HEK293 (cell line): ENCODE data around the gene HS1BP3.
A peak's percentile ranks its signal among the peaks of the same experiment; 100 is the strongest.

Experiments
- CTCF ChIA-PET: fragments of 350-600 bp; formaldehyde crosslinking; extraction: SDS; loops from one replicate; lab custom pipeline; 2021; ENCODE audit warnings: antibody characterized with exemption; lab: Yijun Ruan, JAX
- POLR2A ChIA-PET: fragments of 300-600 bp; formaldehyde crosslinking; extraction: SDS; loops from one replicate; lab custom pipeline; 2020; ENCODE audit warnings: antibody characterized with exemption, inconsistent platforms; lab: Yijun Ruan, JAX
- H3K27ac ChIP-seq: fragments of 200-500 bp; sonication (Bioruptor generic); 2 replicates; pipeline ENCODE4 v1.5.1; 2014; ENCODE audit warnings: low read depth, low read length, control low read depth, inconsistent platforms; ENCODE audit errors: extremely low read depth
- H3K36me3 ChIP-seq, 2 experiments: fragments of 200-500 bp in 1 of 2; sonication (Bioruptor generic) in 1 of 2; 1 replicate in 1 of 2; 2 replicates in 1 of 2; pipeline ENCODE4 v1.5.1; 2014 to 2017; ENCODE audit warnings: inconsistent platforms in 2 of 2, low read length in 2 of 2; ENCODE audit not compliant: control insufficient read depth in 2 of 2, insufficient read depth in 1 of 2
- H3K4me1 ChIP-seq: fragments of 200-500 bp; sonication (Bioruptor generic); 2 replicates; pipeline ENCODE4 v1.5.1; 2014; ENCODE audit warnings: mild to moderate bottlenecking, low read length, inconsistent platforms; ENCODE audit not compliant: control insufficient read depth, insufficient read depth
- H3K4me3 ChIP-seq: 2 replicates; pipeline ENCODE4 v1.5.1; 2011; ENCODE audit warnings: low read depth, mild to moderate bottlenecking, control low read depth, low read length, moderate library complexity
- H3K9me3 ChIP-seq: fragments of 200-500 bp; sonication (Bioruptor generic); 2 replicates; pipeline ENCODE4 v1.5.1; 2014; ENCODE audit warnings: low read depth, low read length, inconsistent platforms; ENCODE audit not compliant: control insufficient read depth, insufficient read depth
- GLIS2 ChIP-seq: fragments of 450-650 bp; formaldehyde crosslinking; IDR thresholded peaks from 2 replicates; pipeline ENCODE4 v1.5.1; 2016; ENCODE audit warnings: missing biosample characterization, missing genetic modification characterization
- KLF1 ChIP-seq: fragments of 450-650 bp; formaldehyde crosslinking; IDR thresholded peaks from 2 replicates; pipeline ENCODE4 v1.5.1; 2016; ENCODE audit warnings: missing biosample characterization, missing genetic modification characterization
- MYNN ChIP-seq: fragments of 450-650 bp; formaldehyde crosslinking; IDR thresholded peaks from 2 replicates; pipeline ENCODE4 v1.5.1; 2016; ENCODE audit warnings: missing biosample characterization, missing genetic modification characterization, borderline replicate concordance
- OVOL3 ChIP-seq: fragments of 450-650 bp; formaldehyde crosslinking; IDR thresholded peaks from 2 replicates; pipeline ENCODE4 v1.5.1; 2016; ENCODE audit warnings: missing biosample characterization, missing genetic modification characterization
- SCRT1 ChIP-seq: fragments of 450-650 bp; formaldehyde crosslinking; IDR thresholded peaks from 2 replicates; pipeline ENCODE4 v1.5.1; 2016; ENCODE audit warnings: missing biosample characterization, missing genetic modification characterization, borderline replicate concordance
- SCRT2 ChIP-seq: fragments of 450-650 bp; formaldehyde crosslinking; IDR thresholded peaks from 2 replicates; pipeline ENCODE4 v1.5.1; 2016; ENCODE audit warnings: missing biosample characterization, missing genetic modification characterization
- SP2 ChIP-seq: fragments of 450-650 bp; formaldehyde crosslinking; IDR thresholded peaks from 2 replicates; pipeline ENCODE4 v1.5.1; 2016; ENCODE audit warnings: missing biosample characterization, missing genetic modification characterization
- SP3 ChIP-seq: fragments of 450-650 bp; formaldehyde crosslinking; IDR thresholded peaks from 2 replicates; pipeline ENCODE4 v1.5.1; 2016; ENCODE audit warnings: missing biosample characterization, missing genetic modification characterization
- SP7 ChIP-seq: fragments of 450-650 bp; formaldehyde crosslinking; IDR thresholded peaks from 2 replicates; pipeline ENCODE4 v1.5.1; 2016; ENCODE audit warnings: missing biosample characterization, missing genetic modification characterization
- ZIC2 ChIP-seq: fragments of 450-650 bp; formaldehyde crosslinking; IDR thresholded peaks from 2 replicates; pipeline ENCODE4 v1.5.1; 2016; ENCODE audit warnings: missing biosample characterization, missing genetic modification characterization
- ZNF121 ChIP-seq: fragments of 450-650 bp; formaldehyde crosslinking; IDR thresholded peaks from 2 replicates; pipeline ENCODE4 v1.5.1; 2016; ENCODE audit warnings: missing biosample characterization, missing genetic modification characterization
- ZNF133 ChIP-seq: fragments of 450-650 bp; formaldehyde crosslinking; IDR thresholded peaks from 2 replicates; pipeline ENCODE4 v1.5.1; 2016; ENCODE audit warnings: missing biosample characterization, missing genetic modification characterization
- ZNF544 ChIP-seq: fragments of 450-650 bp; formaldehyde crosslinking; IDR thresholded peaks from 2 replicates; pipeline ENCODE4 v1.5.0; 2017; ENCODE audit warnings: missing biosample characterization, missing genetic modification characterization
- ZNF596 ChIP-seq: fragments of 450-650 bp; IDR thresholded peaks from 2 replicates; pipeline ENCODE4 v1.5.0; 2018; ENCODE audit warnings: missing biosample characterization, mild to moderate bottlenecking, missing genetic modification characterization, moderate library complexity
- ZNF660 ChIP-seq: fragments of 450-650 bp; IDR thresholded peaks from 2 replicates; pipeline ENCODE4 v1.5.1; 2018; ENCODE audit warnings: missing biosample characterization, mild to moderate bottlenecking, missing genetic modification characterization
- ZNF707 ChIP-seq: fragments of 450-650 bp; formaldehyde crosslinking; IDR thresholded peaks from 2 replicates; pipeline ENCODE4 v1.5.1; 2016; ENCODE audit warnings: missing biosample characterization, missing genetic modification characterization
- ZNF777 ChIP-seq: fragments of 450-650 bp; formaldehyde crosslinking; IDR thresholded peaks from 2 replicates; pipeline ENCODE4 v1.5.1; 2017; ENCODE audit warnings: missing biosample characterization, missing genetic modification characterization, borderline replicate concordance
- ZXDB ChIP-seq: fragments of 450-650 bp; formaldehyde crosslinking; IDR thresholded peaks from 2 replicates; pipeline ENCODE4 v1.5.1; 2016; ENCODE audit warnings: missing biosample characterization, missing genetic modification characterization
- TF ChIP-seq, protein P1 (sequence below): fragments of 450-650 bp; formaldehyde crosslinking; IDR thresholded peaks from 2 replicates; pipeline ENCODE4 v1.5.1; 2016; ENCODE audit warnings: missing biosample characterization, missing genetic modification characterization
- TF ChIP-seq, protein P2 (sequence below): fragments of 450-650 bp; formaldehyde crosslinking; IDR thresholded peaks from 2 replicates; pipeline ENCODE4 v1.5.1; 2016; ENCODE audit warnings: missing biosample characterization, missing genetic modification characterization
- TF ChIP-seq, protein P3 (sequence below): fragments of 450-650 bp; formaldehyde crosslinking; IDR thresholded peaks from 2 replicates; pipeline ENCODE4 v1.5.1; 2016; ENCODE audit warnings: missing biosample characterization, missing genetic modification characterization
- TF ChIP-seq, protein P4 (sequence below): fragments of 450-650 bp; formaldehyde crosslinking; IDR thresholded peaks from 2 replicates; pipeline ENCODE4 v1.5.1; 2017; ENCODE audit warnings: missing biosample characterization, missing genetic modification characterization
- TF ChIP-seq, protein P5 (sequence below): fragments of 450-650 bp; formaldehyde crosslinking; IDR thresholded peaks from 2 replicates; pipeline ENCODE4 v1.5.1; 2017; ENCODE audit warnings: missing biosample characterization, missing genetic modification characterization

The HS1BP3 gene

DNA sequence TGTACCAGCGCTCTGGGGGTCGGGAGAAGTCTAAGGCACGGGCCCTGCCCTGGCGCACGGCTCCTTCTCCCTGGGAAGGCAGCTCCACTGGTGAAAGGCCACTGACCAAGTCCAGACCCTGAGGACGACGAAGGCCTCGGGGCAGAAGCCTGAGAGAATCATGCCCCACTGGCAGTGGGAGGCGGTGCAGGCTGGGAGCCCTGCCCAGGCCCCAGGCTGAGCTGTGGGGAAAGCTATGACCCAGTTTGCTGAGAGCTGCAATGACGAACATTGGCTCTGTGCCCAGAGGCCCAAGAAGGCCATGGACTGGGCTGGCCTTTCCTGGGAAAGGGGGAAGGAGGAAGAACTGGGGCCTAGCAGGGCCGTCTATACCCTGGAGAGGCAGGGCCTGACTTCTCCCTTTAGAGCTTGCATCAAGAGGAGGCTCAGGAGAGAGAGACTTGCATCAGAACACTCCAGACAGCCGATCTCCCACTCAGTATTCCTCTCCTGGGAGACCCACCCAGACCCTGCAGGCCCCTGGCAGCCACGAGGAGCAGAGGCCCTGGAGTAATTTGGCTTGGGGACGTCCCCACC, 32.9 kb downstream of the HS1BP3 start (continued):
- no peak for TF ChIP-seq ZNF133 (tag by site-specific recombination)
- TF ChIP-seq, protein P1, sequence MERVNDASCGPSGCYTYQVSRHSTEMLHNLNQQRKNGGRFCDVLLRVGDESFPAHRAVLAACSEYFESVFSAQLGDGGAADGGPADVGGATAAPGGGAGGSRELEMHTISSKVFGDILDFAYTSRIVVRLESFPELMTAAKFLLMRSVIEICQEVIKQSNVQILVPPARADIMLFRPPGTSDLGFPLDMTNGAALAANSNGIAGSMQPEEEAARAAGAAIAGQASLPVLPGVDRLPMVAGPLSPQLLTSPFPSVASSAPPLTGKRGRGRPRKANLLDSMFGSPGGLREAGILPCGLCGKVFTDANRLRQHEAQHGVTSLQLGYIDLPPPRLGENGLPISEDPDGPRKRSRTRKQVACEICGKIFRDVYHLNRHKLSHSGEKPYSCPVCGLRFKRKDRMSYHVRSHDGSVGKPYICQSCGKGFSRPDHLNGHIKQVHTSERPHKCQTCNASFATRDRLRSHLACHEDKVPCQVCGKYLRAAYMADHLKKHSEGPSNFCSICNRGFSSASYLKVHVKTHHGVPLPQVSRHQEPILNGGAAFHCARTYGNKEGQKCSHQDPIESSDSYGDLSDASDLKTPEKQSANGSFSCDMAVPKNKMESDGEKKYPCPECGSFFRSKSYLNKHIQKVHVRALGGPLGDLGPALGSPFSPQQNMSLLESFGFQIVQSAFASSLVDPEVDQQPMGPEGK: peak; percentile 41; the same call in 1 of the 2 replicates
- TF ChIP-seq ZXDB: no peak
- 0 out of 2 replicates have a peak, but pooled peaks have one; percentile 15 for TF ChIP-seq SP3 (tag by site-specific recombination)
- peak; percentile 25; the same call in 1 of the 2 replicates for TF ChIP-seq GLIS2 (tag by site-specific recombination)
- peak; percentile 46; the same call in 1 of the 2 replicates for TF ChIP-seq ZIC2 (tag by site-specific recombination)
- 0 out of 2 replicates have a peak, but pooled peaks have one; percentile 13 for TF ChIP-seq SP7

DNA sequence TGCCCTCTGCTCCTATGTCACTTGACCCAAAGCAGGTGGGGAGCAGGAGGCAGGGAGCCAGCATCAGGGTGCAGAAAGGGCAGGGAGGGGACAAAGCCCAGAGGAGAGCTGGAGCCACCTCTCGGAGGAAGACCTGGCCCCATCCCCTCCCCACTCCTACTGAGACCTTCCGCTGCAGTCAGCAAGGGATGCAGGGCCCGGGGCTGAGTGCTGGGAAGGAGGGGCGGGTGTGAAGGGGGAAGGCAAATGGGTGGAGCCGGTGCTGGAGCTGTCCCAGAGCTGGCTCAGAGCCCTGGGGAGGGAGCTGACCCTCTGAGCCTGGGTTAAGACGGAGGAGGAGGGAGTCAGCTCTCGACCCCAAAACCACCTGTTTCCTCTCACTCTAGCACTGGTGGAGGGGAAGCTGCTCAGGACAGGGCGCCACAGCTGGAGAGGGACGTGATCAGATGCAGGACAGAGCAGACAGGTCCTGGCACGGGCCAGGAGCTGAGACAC, 33.8 kb downstream of the HS1BP3 start:
- ChIA-PET POLR2A (interaction anchor here (1.1 to 11.0 kb wide), 3 partner anchors 33 to 167 kb away, joined by 3 to 150 read pairs (median 4); partner anchors contain the start of gene RHOB), CTCF (interaction anchor here (0.5 to 3.7 kb wide), 7 partner anchors 12 to 206 kb away, joined by 3 to 19 read pairs (median 4); no protein-coding TSS in a partner anchor)
- no peak overlapping the region for H3K4me3 ChIP-seq
- TF ChIP-seq SP2 (tag by site-specific recombination): no peak
- TF ChIP-seq, protein P2, sequence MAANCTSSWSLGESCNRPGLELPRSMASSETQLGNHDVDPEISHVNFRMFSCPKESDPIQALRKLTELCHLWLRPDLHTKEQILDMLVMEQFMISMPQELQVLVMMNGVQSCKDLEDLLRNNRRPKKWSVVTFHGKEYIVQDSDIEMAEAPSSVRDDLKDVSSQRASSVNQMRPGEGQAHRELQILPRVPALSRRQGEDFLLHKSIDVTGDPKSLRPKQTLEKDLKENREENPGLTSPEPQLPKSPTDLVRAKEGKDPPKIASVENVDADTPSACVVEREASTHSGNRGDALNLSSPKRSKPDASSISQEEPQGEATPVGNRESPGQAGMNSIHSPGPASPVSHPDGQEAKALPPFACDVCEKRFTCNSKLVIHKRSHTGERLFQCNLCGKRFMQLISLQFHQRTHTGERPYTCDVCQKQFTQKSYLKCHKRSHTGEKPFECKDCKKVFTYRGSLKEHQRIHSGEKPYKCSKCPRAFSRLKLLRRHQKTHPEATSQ (tag by site-specific recombination): no peak
- TF ChIP-seq, protein P3, sequence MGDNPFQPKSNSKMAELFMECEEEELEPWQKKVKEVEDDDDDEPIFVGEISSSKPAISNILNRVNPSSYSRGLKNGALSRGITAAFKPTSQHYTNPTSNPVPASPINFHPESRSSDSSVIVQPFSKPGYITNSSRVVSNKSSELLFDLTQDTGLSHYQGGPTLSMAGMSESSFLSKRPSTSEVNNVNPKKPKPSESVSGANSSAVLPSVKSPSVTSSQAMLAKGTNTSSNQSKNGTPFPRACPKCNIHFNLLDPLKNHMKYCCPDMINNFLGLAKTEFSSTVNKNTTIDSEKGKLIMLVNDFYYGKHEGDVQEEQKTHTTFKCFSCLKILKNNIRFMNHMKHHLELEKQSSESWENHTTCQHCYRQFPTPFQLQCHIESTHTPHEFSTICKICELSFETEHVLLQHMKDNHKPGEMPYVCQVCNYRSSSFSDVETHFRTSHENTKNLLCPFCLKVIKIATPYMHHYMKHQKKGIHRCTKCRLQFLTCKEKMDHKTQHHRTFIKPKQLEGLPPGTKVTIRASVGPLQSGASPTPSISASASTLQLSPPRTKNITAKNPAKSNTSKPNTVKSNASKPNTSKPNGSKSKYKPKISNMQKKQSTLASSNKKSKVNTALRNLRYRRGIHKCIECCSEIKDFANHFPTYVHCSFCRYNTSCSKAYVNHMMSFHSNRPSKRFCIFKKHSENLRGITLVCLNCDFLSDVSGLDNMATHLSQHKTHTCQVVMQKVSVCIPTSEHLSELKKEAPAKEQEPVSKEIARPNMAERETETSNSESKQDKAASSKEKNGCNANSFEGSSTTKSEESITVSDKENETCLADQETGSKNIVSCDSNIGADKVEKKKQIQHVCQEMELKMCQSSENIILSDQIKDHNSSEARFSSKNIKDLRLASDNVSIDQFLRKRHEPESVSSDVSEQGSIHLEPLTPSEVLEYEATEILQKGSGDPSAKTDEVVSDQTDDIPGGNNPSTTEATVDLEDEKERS (tag by site-specific recombination): no peak
- TF ChIP-seq ZIC2 (tag by site-specific recombination): peak; percentile 63
- TF ChIP-seq ZNF544 (tag by site-specific recombination): no peak
- TF ChIP-seq, protein P4, sequence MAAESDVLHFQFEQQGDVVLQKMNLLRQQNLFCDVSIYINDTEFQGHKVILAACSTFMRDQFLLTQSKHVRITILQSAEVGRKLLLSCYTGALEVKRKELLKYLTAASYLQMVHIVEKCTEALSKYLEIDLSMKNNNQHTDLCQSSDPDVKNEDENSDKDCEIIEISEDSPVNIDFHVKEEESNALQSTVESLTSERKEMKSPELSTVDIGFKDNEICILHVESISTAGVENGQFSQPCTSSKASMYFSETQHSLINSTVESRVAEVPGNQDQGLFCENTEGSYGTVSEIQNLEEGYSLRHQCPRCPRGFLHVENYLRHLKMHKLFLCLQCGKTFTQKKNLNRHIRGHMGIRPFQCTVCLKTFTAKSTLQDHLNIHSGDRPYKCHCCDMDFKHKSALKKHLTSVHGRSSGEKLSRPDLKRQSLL (tag by site-specific recombination): peak; percentile 88; the same call in 1 of the 2 replicates
- no peak for TF ChIP-seq ZNF660 (tag by site-specific recombination)
- peak; percentile 87 for TF ChIP-seq ZNF121 (tag by site-specific recombination)
- TF ChIP-seq MYNN (tag by site-specific recombination): no peak
- TF ChIP-seq ZNF777 (tag by site-specific recombination): no peak
- TF ChIP-seq, protein P5, sequence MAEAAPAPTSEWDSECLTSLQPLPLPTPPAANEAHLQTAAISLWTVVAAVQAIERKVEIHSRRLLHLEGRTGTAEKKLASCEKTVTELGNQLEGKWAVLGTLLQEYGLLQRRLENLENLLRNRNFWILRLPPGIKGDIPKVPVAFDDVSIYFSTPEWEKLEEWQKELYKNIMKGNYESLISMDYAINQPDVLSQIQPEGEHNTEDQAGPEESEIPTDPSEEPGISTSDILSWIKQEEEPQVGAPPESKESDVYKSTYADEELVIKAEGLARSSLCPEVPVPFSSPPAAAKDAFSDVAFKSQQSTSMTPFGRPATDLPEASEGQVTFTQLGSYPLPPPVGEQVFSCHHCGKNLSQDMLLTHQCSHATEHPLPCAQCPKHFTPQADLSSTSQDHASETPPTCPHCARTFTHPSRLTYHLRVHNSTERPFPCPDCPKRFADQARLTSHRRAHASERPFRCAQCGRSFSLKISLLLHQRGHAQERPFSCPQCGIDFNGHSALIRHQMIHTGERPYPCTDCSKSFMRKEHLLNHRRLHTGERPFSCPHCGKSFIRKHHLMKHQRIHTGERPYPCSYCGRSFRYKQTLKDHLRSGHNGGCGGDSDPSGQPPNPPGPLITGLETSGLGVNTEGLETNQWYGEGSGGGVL (tag by site-specific recombination): peak; percentile 54
- 0 out of 2 replicates have a peak, but pooled peaks have one; percentile 32 for TF ChIP-seq KLF1 (tag by site-specific recombination)
- TF ChIP-seq SCRT1 (tag by site-specific recombination): no peak
- peak; percentile 73 for TF ChIP-seq SCRT2 (tag by site-specific recombination)
- no peak for TF ChIP-seq OVOL3 (tag by site-specific recombination)
- TF ChIP-seq ZNF596: no peak
- TF ChIP-seq ZNF707 (tag by site-specific recombination): no peak
- H3K9me3 ChIP-seq: no peaks in the 10 kb centered on the region
- H3K4me1 ChIP-seq: peaks cover 7% of the 10 kb centered on the region; the same call in 1 of the 2 replicates
- peaks cover 0 to 28% of the 10 kb centered on the region in 2 experiments; a peak in 1 of 3 replicates for H3K36me3 ChIP-seq
- H3K27ac ChIP-seq: no peak overlapping the region
